NCI-H2081 treated with DMSO at 0.1 percent for 48 hours (cell line): ENCODE results near the gene RIF1.
A peak's percentile ranks its signal among the peaks of the same experiment; 100 is the strongest.

Experiments
- DNase-seq: peaks from one replicate; lab custom pipeline; 2025; lab: John Stamatoyannopoulos, UW

RIF1 gene, protein sequence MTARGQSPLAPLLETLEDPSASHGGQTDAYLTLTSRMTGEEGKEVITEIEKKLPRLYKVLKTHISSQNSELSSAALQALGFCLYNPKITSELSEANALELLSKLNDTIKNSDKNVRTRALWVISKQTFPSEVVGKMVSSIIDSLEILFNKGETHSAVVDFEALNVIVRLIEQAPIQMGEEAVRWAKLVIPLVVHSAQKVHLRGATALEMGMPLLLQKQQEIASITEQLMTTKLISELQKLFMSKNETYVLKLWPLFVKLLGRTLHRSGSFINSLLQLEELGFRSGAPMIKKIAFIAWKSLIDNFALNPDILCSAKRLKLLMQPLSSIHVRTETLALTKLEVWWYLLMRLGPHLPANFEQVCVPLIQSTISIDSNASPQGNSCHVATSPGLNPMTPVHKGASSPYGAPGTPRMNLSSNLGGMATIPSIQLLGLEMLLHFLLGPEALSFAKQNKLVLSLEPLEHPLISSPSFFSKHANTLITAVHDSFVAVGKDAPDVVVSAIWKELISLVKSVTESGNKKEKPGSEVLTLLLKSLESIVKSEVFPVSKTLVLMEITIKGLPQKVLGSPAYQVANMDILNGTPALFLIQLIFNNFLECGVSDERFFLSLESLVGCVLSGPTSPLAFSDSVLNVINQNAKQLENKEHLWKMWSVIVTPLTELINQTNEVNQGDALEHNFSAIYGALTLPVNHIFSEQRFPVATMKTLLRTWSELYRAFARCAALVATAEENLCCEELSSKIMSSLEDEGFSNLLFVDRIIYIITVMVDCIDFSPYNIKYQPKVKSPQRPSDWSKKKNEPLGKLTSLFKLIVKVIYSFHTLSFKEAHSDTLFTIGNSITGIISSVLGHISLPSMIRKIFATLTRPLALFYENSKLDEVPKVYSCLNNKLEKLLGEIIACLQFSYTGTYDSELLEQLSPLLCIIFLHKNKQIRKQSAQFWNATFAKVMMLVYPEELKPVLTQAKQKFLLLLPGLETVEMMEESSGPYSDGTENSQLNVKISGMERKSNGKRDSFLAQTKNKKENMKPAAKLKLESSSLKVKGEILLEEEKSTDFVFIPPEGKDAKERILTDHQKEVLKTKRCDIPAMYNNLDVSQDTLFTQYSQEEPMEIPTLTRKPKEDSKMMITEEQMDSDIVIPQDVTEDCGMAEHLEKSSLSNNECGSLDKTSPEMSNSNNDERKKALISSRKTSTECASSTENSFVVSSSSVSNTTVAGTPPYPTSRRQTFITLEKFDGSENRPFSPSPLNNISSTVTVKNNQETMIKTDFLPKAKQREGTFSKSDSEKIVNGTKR (N-terminal part only)

GRCh38 chr2:151409601-151410484, at the start of gene RIF1:
RIF1 (plus strand) TSS chr2:151409902; CDS start chr2:151410424, 522 bp downstream.
- peak; percentile 71 for DNase-seq

- no peak for DNase-seq
Observed at GRCh38 chr2:151361674-151362370, 47.9 kb upstream of the RIF1 start.

DNA sequence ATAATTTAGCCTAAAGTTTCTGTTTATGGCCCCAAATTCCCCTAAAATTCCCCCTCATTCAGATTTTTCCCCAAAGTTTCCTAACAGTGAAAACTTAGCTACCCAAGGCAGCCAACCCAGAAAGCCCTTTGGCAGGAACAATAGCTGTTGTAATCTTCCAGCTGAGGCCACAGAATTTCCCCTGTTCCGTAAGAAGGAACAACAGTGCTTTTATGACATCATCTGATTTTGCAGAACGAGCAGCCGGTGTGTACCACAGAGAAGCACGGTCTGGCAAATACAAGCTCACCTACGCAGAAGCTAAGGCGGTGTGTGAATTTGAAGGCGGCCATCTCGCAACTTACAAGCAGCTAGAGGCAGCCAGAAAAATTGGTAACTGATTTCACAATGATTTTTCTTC, 46.0 kb upstream of the RIF1 start:
- no peak for DNase-seq

- no peak for DNase-seq
Observed at GRCh38 chr2:151367571-151367970, 42.1 kb upstream of the RIF1 start.

GRCh38 chr2:151374436-151374835, 35.3 kb upstream of the RIF1 start:
- no peak for DNase-seq

GRCh38 chr2:151379169-151379568, 30.5 kb upstream of the RIF1 start:
- no peak for DNase-seq

DNA sequence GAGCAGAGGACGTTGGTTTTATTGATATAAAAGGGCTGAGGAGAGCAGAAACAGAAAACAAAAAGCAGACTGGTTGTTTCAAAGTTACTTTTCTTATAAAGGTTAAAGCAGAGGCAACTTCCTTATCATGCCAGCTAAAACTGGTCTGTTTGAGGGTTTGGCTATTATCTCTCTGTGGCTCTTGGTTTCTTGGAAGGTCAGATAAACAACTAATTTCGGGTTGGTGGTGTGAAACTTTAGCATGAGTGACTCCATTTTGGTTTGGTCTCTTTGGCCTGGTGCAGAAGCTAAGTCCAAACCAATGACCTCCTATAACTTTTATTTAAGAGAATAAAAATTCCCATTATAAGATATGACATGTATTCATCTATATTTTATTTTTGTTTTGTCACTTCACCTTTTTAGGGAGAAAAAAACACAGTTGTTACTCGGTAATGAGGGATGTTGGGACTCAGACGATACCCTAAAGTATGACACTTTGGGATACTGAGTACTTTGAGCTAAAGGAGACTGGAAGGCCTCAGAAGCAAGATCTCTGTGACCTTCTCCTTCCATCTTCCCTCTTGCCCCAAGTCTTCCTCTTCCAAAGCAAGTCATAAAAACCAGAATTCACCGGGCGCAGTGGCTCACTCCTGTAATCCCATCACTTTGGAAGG, 29.0 kb upstream of the RIF1 start:
- DNase-seq: no peak

DNA sequence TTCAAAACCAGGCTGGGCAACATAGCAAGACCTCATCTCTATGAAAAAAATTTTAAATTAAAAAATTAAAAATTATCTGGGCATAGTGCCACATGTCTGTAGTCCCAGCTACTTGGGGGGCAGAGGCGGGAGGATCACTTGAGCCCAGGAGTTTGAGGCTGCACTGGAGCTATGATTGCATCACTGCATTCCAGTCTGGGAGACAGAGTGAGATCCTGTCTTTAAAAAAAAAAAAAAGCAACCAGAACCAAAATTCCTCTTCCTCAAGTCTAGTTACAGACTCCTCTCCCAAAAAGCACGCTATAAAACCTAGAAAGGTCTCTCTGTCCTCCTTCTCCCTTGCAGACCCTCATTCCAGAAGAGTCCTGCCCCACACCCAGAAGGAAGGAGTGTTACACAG, 28.4 kb upstream of the RIF1 start:
- DNase-seq: no peak

DNA sequence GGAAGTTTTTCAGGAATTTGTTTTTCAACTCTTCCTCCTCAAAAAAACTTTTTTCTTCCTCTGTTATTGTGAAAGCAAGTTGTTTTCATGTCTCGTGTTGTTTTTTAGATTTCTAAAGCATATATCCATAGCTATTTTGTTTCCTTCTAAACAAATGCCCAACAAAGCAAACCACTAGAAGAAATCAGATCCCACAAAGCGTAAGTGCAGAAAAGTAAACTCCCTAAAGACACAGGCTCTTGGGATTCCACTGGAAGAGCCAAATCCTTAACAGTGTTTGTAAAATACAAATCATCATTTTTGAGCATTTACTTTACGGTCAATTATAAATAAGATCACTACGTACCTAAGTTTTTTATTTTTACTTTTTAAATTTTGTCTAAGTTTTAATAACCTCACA, 21.7 kb upstream of the RIF1 start:
- no peak for DNase-seq

GRCh38 chr2:151391436-151391835, 18.3 kb upstream of the RIF1 start:
- no peak for DNase-seq

GRCh38 chr2:151394509-151394908, 15.2 kb upstream of the RIF1 start:
- DNase-seq: no peak

DNA sequence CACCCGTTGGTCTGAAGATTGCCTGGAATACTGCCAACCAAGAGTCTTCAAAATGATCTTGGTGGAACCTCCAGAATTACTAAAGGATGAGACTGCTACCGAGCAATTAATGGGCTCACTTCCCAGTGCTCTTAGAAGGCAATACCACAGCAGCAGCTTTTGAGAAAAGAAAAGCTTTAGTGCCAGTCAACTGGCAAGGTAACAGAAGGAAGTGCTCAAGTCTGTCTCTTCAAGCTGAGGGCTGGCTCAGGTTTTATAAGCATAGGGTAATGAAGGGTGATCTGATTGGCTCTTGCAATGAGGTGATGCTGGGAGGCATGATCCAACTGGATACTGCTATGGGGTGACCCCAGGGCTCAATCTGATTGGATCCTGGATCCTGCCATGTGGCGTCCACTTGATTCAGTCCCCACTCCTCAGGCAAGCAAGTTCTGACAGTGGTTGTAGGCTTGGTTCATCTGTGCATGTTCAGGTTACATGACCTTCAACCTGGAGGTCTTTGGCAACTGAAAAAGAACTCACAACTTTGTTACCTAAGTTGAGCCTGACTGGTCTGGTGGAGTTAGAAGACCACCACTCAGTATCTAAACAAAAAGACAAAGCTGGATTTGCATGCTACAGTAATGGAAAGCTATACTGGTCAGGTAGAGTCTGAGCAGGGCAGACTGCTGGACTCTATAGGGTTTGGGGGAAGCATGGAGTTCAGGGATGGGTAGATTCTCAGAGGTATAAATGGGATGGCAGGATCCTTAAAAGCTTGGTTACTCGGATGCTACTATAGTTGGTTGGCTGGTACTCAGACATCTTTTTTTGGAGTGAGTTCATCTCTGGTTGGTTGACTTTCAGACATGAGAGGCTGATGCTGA, 14.0 kb upstream of the RIF1 start:
- DNase-seq: no peak

DNA sequence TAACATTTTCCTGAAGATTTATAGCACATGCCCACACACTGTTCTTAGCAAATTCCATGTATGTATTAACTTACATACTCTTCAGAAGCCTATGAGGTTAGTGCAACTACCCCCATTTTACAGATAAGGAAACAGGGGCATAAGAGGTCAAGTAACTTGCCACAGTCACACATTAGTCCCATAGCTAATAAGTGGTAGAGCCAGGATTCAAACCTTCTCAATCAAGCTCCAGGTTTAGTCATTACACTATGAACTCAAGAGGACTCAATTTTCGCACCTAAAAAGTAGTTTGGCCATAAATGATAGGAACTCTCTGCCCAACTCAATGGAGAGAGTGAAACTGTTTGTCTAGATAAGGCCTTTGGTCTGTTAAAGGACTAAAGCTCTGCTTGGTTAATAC, 9.7 kb upstream of the RIF1 start:
- DNase-seq: no peak

DNA sequence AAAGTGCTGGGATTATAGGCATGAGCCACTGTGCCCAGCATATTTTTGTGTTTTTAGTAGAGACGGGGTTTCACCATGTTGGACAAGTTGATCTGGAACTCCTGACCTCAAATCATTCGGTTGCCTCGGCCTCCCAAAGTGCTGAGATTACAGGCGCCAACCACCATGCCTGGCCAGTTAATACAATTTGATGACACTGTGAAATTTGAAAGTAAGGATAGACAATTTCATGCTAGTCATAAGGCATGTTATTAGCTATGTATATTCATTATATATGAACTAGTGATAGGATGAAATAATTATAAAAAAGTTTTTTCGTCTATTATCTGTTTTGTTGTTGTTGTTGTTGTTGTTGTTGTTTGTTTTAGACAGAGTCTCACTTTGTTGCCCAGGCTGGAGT, 8.6 kb upstream of the RIF1 start:
- DNase-seq: no peak

DNA sequence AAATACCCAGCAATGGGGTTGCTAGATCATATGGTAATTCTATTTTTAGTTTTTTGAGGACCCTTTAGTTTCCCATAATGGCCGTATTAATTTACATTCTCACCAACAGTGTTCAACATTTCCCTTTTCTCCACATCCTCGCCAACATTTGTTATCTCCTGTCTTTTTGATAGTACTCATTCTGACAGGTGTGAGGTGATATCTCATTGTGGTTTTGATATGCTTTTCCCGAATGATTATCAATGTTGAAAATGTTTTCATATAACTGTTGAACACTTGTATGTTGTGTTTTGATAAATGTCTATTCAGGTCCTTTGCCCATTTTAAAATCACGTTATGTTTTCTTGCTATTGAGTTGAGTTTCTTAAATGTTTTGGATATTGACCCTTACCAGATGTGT, 5.8 kb upstream of the RIF1 start:
- no peak for DNase-seq

- no peak for DNase-seq
Observed at GRCh38 chr2:151405376-151405775, 4.3 kb upstream of the RIF1 start.

GRCh38 chr2:151407281-151407680, 2.4 kb upstream of the RIF1 start:
- DNase-seq: no peak

- no peak for DNase-seq
Observed at GRCh38 chr2:151408788-151409600, 708 bp upstream of the RIF1 start.
